HG03097 (cell line): ENCODE results near the gene CHCHD6.

ENCODE experiments used
- ATAC-seq: cut with Tn5 transposase; IDR thresholded peaks from one replicate; pipeline ENCODE4 v1.9.1; 2021; ENCODE audit not compliant: unreplicated experiment, low FRiP score

The CHCHD6 gene

DNA sequence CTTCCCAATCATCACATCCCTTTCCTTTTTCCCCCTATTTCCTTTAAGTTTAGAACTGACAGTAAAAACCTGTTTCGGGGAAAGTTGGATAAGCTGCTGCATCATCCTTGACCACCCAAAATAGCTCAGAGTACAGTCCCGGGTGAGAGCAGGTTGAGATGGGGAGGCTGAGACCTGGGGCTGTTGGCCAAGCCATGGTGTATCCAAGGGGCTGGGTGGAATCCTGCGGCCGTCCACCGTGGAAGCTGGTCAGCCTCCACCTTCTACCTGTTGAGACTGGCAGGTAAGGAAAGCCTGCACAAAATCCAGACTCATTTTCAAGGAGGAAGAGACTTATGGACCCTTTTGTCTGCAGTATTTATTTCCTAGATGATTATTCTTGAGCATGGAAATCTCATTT is 150.6 kb downstream of the CHCHD6 start:
- no peak for ATAC-seq

DNA sequence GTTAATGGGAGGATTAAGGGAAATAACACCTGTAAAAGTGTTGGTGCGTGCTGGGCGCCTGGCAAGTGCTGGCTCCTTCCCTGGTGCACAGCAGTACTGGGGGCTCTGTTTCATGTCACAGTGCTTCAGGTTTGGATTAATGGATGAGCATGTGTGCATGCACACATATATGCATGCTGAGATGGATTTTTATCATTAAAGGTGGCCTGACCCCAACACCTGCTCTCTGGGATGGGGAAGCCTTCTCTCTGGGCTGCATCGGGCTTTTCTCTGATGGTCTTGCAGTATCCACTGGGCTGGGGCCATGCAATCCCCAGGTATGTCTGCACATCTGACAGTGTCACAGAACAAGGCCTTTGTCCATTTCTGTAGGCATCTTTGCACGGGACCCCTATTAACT is 151.3 kb downstream of the CHCHD6 start:
- ATAC-seq = no peak

DNA sequence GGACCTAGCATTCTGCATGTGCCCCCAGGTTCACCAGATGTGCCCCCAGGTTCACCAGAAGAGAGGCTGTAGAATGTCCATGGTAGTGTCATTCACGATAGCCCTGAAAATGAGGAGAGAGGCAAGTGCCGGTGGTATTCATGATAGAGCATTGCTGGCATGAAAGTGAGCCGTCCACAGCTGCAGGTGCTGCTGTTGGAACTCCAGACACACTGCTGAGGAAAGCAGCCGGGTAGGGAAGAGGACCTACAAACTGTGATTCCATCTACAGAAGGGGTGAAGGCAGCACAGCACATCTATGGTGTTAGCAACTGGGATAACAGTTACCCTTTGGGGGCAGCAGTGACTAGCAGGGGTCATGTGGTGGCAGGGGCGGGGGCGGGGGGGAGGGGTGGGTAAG is 153.9 kb downstream of the CHCHD6 start:
- no peak for ATAC-seq

DNA sequence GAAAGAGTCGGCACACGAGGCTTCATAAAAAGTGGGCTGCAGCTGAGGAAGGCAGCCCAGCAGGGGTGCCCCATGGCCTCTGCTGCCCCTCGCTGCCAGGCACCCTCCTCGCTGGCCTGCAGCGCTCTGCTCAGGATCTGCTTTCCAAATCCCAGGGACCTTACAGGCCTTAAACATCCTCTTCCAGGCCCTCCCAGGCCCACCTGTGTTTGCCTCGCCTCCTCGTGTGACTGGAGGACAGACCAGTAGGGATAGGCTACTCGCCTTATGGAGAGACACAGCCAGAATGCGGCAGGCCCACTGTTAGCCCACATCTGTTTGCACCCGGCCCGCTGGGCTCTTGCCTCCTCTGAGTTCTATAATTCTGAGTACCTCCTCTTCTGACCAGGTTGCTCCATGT is 154.4 kb downstream of the CHCHD6 start:
- ATAC-seq = no peak

DNA sequence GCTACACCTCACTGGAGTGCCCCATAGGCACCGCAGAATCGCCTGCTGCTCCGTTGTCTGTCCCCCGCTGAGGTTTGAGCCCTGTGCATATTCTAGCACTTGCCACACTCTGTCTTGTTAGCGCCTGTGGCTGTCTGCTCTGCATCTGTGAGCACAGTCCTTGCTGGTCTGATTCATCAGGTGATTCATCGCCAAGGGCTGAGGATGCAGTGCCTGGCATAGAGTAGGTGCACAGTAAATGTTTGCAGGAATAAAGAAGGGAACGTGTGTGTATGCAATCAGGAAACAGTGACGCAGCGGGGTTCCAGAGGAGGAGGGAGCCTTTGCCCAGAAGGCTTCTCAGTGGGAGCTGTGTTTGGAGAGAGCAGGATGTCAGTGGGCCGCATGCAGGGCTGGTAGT is 154.8 kb downstream of the CHCHD6 start:
- no peak for ATAC-seq

DNA sequence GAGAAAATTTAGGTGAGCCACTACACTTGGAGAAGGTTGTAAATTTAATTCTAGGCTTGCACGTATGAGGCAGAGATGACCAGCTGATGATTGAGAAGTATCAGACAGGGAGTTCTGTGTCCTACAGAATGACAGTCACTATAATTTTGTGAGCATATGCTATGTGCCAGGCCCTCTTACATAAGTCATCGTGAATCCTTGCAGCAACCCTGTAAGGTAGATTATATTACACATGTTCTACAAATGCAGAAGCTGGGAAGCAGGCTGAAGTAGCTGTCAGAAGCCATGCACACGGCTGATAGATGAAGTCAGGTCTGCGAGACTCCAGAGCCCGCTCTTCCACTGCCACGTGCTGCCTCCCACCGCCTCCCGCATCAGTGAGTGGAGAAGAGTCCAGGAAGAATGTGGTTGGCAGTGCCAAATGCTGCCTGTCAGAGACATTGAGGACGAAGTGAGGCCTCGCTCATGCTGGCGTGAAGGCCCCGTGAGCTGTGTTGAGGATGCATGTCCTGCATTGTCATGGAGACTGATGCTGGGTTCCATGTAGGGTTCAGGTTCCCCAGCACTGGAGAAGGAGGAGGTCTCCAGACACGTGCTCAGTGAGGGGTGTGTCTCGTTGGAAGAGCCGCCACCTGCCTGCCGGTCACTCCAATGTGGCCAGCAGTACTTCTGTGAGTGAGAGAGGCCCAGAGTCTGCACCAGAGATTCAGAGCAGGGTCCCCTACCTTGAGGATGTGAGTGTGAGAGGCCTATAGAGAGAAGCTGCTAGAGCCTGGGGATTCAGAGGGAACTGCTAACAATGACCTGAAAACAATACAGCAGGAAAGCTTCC is 155.6 kb downstream of the CHCHD6 start:
- ATAC-seq = no peak

DNA sequence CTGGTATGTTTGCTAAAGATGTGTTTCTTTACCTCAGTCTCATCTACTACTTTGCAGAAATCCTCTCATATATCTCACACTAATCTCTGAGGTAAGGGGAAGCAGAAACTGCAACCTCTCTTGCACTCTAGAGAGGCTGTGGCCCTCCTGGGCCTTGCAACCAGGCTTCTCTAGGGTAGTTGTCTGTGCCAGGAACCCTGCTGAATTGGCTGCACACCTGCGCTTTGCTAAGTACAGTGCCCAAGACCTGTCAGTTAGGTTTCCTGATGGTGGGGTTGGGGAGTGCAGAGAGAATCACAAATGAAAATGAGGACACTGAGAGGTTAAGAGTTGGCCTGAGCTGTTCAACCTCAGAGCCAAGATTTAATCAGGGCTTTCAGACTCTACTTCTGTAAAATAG is 161.7 kb downstream of the CHCHD6 start:
- no peak for ATAC-seq

DNA sequence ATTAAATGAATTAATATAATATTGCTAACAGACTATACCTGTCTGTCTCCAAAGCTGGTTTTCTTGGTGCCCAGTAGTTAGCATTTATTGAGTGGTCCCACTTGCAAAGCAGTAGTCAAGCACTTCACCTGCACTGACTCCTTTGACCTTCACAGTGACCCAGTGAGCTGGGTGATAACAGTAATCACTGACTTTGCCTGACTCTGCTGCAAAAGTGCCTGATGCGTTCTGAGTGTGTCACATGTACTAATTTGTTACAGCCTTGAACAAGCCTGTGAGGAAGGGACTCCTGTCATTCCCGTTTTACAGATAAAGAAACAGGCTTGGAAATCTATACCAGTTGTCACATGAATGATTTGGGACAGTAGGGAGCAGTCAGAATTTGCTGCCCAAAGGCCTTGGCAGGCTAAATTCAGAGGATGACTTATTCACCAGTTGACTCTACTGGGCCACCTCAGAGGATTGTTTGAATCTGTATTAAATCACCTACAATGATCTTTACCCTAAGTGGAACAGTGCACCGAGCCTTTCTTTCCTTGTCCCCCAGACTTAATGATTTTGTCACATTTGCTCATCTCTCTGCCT is 162.2 kb downstream of the CHCHD6 start:
- no peak for ATAC-seq

DNA sequence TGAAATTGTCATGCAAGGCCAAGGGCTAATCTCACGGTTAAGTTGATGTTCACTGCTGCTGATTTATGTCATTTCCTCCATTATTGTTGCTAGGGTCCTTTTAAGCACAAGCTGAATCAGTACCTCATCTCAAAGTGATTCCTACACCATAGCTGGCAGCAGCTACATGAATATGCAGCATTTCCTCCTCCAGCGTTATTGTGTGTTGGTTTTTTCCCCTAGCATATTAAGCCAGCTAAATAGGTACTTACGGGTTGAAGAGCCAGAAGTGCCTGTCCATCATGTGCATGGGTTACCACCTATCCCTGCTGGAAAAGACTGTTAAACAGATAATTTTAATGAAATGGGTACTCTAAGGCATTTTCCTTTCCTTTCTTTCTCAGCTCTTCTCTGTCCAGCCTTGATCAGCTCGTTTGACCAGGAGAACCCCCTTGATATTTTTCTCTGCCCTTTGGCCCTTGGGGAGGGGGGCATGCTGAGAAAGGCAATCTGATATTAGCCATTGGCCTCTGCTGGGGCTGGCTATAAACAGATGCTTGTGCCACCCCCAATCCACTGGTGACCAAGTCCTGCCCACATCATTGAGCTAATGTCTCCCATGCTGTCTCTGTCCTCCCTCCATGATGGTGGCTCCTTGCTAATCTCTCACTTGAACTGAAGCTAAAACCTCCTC is 163.3 kb downstream of the CHCHD6 start:
- no peak for ATAC-seq

DNA sequence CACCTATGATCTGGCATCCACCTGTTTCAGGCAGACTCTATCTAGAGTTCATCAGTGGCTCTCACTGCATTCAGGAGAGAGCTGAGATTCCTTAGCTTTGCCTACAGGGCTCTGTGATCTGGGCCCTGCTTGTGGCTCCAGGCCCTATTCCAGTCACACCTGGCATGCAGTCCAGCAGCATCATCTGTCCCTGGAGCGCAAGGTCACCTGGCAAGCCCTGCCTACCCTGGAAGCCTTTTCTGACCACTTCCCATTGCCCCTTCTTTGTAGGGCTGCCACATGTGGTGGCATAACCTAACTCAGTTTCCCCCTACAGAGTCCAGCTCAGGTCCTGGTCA is 163.8 kb downstream of the CHCHD6 start:
- no peak for ATAC-seq

DNA sequence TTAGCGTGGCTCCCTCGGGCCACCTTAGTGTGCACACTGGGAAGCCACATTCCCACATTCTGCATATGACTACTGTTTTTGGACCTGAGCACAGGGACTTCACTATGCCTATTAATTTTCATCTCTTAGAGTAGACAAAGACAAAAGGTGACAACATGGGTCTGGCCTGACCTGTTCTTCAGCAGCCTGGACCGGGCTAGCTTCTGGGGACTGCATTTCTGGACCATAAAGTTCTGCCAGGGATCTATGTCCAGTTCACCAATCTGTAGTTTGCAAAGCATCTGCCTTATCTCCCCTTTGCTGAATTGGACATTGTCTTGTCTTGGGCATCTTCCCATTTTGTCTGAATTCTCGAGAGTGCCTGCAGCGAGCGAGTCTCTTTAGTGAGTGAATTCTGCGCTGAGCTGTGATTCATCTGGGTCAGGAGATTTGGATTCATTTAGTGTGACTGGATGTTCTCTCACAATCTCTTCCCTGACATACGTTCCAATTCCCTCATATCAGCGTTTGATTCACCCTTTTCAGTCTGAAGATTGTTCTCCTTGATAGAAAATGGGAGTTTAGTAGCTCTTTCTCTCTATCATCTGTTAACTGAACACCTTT is 166.7 kb downstream of the CHCHD6 start:
- no peak for ATAC-seq

DNA sequence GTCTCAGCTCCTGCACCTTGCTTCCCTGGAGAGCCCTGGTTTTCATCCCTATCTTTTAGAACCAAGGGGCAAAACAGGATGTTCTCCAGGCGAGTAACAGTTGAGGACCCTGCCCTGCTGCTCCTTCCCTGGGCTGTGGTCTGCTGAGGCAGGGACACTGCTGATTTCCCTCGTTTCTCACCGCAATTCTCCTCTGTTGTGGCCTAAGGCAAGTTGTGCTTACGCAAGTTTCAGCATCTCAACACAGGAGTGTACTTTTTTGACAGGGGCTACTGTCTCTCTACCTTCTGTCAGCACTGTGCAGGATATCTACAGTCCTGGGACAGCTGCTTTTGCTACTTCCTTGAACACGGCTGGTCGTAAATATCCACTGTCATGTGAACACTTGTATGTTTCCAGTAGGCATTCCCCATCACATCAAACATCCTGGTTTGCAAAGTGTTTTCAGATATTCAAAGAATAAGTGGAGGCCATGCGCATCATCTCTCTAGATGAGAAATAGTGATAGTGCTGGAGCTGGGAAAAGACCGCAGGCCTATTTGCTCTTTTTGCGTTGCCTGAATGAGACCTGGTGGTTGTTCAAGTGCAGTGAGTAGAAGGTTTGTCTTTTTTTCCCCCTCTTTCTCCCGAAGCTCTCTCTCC is 168.8 kb downstream of the CHCHD6 start:
- ATAC-seq = no peak

DNA sequence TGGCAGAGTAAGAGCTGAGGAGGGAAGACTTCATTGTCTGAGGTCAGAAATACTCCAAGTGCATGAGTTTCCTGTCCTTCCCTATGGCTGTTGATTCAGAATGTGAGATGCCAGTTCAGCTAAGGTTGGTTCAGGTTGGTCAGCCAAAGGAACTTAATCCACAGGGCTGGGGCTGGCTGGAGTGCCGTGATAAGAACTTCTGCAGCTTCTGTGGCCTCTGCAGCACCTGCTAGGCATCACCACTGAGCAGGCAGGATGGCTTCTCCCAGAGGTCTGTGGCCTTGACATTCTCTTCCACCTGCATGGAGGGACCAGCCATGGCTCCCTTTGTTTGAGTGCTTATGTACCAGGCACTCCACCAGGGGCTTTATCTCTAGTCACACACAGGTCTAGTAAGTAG is 169.4 kb downstream of the CHCHD6 start:
- no peak for ATAC-seq

DNA sequence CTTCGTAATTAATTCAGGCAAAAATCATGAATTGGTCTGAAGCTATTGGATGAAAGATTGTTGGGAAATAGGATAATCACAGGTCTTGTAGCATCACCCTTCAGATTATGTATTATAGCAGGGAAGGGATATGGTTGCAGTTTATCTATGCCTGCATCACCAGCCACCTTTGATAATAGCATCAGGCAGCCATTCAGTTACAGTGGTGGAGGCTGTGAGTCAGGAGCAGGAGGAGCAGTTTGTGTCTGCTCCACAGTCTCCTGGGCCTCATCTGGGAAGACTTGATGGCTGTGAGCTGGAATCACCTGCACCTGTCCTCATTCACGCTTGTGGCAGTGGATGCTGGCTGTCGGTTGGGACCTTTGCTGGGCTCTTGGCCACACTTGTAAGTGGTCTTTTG is 174.6 kb downstream of the CHCHD6 start:
- no peak for ATAC-seq

DNA sequence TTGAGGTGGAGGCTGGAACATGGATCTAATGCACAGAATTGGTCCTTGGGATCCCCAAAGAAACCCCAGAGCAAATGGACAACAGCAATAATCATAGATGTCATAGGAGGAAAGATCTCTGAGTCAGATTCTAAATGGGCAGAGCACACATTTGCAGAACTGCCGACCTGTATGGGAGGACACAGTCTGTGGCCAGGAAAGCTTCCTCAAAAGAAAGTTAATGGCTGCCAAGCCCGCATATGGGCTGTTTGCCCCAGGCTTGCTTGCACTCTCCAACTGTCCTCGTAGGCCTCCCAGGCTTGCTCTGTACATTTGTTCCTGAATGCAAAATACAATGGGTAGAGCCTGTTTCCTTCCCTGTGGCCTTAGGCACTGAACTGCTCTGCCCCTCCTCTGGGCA is 176.9 kb downstream of the CHCHD6 start:
- ATAC-seq = no peak

DNA sequence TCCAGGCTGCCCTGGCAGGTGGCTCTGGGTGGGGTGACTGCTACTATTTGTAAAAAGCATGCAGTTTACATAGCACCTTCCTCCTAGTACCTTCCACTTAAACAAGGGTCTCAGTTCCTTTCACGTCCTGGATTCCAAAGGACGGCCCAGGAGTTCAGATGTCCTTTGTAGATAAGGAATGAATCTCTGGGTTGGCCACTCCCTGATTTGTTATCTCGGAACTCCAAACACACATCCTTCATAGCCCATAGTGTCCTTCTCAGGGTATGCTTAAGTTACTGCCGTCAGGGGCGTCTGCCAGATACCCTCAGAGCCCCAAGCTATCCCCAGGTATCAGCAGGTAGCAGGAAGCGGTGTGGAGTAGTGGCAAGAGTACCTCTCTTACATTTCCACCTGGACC is 177.8 kb downstream of the CHCHD6 start:
- no peak for ATAC-seq

DNA sequence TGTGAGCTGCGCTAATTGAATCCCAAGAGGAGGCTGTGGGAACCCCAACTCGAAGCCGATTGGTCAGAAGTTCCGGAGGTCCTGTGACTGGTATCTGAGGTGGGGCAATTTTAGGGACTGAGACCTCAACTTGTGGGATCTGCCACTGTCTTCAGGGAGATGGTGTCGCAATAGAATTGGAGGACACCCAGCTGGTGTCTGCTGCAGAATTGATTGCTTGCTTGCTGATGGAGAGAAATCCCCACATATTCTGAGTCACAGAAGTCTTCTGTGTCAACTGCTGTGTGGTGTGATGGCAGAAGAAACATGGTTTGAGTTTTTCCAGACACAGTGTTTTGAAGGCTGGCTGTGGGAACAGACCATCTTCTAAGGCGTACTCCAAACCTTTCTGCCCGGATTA is 179.2 kb downstream of the CHCHD6 start:
- no peak for ATAC-seq

DNA sequence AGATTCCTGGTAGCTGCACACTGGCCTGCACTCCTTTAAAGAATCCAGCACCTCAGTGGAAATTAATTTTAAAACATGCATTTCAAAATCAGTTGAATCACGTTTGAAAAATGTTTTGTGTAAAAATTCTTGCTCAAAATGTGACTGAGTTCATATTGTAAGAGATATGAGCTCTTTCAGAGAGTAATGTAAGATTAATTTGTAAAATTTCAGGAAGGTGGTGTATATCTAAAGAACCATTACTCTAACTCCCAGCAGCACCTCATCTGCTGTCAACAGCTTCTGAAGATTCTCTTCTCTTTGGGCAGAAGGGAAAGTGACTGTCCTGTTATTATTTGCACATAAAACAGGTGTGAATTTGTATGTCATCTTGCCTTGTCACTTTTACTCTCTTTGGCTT is 181.4 kb downstream of the CHCHD6 start:
- no peak for ATAC-seq

DNA sequence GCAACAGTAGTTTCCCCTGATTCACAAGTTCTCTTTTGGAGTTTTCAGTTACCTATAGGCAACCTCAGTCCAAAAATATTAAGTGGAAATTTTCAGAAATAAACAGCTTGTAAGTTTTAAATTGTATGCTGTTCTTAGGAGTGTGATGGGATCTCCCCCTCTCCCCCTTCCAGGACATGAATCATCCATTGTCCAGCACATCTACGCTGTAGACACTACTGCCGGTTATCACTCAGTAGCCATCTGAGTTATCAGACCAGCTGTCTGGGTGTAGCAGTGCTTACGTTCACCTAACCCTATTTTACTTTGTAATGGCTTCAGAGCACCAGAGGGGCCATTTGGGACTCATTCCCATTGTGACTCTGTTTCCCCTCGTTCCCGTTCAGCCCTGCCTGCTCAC is 182.2 kb downstream of the CHCHD6 start:
- no peak for ATAC-seq

DNA sequence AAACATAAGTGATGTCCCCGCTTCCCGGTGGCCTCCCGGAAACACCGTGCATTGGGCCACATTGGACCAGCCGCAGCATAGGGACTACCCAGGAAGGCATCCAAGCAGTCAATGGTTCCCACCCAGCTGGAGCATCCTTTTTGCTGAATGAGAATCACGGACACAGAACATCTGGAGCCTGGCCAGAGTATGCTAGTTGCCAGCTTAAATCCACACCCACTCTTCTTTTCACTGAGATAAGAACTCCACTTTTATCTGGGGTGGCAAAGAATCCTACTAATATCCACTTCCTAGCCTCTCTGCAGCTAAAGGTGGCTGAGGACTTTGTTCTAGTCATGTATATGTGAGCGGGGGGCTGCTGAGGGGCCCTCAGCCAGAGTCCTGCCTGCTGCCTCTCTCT is 183.6 kb downstream of the CHCHD6 start:
- no peak for ATAC-seq

DNA sequence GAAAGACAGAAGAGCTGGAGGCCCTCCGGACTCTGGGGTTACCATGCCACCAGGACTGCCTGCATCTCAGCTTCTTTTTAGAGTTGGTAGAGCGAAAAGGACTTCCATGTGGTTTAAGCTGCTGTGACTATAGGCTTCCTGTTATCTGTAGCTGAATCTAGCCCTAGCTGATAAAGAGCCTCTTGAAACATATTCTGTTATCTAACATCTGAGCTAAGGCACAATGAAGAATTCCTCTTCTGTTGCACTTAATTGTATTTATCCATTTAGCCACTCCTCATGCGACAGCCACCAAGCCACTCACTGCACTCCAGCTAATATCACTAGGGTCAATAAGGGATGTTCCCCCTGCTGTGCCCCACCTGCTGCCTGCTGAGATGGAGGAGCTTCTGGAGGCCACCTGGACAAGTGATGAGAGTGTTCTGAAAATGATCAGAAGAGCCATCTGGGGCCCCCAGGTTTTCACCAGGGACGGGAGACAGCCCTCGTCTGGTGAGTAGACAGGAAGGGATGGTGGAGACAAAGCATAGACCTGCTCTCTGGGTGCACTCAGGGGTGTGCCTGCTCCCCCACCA is 184.2 kb downstream of the CHCHD6 start:
- ATAC-seq = no peak
